ENCODE results near the gene METTL2B. TPM values are rescaled to one million over a fixed set of nuclear protein-coding genes. Genes with fewer than 3 reads are reported as not detected.

Gene METTL2B
- total and polyA plus RNA-seq, 4 donors: 11.5 to 25.0 (median 15.8) TPM

DNA sequence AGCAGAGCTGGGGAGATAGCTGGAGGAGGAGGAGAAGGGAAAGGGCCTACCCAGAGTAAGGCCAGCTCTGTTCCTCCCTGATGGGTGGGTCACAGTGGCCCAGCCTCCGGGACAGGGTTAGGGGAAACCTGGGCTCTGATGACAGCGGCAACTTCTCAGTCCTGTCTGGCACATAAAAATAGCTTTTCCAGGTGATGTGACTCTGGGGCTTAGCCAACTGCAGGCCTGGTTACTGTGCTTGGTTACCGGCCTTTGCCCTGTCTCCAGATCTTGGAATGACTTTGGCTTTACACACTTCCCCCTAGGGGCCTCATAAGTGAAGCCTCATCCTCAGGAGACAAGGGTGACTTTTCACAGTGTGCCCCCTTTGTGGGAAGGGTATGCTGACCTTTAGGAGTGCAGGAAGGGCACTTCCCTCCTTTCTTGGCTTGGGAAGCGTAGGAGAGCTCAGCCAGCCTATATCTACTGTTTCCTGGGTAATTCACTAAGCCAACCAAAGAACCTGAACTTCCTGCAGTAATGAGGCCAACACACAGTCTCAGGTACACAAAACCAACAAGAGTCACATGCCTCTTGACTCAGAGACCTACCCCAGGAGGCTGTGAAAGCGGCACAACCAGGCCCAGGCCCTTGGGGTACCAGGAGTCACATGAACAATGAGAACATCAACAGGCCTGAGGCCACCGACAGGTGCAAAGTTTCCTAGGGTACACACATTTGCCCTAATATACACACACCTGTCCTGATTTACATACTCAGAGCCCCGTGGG is 32.5 kb upstream of the METTL2B start:
- DNase-seq (peak in 1 of 3 donors; percentile 20), ATAC-seq (ENCODE audit: insufficient read depth, low FRiP score) (no peak)
- Histone ChIP-seq H3K27me3 (ENCODE audit: control insufficient read depth in 3 of 3, insufficient read depth in 3 of 3, low read length in 2 of 3) (no peaks in the 10 kb centered on the region), H3K9me3 (ENCODE audit: control insufficient read depth in 4 of 4, insufficient read depth in 3 of 4, low read length in 3 of 4) (peaks cover 0 to 4% (median 0%) of the 10 kb centered on the region in 4 donors), H3K4me3 (no peak overlapping the region), H3K36me3 (ENCODE audit: control insufficient read depth in 4 of 4, insufficient read depth in 4 of 4, low read length in 4 of 4) (no peaks in the 10 kb centered on the region), H3K9ac (ENCODE audit: insufficient read depth in 1 of 2, low read length in 2 of 2) (no peak overlapping the region), H3K27ac (ENCODE audit: low read depth in 1 of 2, low read length in 1 of 2) (no peak overlapping the region), H3K4me1 (ENCODE audit: control insufficient read depth in 5 of 5, insufficient read depth in 5 of 5, low read length in 5 of 5) (peaks cover 0 to 3% (median 0%) of the 10 kb centered on the region in 5 donors)
- 79 to 87% methylated on average over 7 of the region's 7 CpGs for WGBS, 2 donors
- TF ChIP-seq, protein P1, sequence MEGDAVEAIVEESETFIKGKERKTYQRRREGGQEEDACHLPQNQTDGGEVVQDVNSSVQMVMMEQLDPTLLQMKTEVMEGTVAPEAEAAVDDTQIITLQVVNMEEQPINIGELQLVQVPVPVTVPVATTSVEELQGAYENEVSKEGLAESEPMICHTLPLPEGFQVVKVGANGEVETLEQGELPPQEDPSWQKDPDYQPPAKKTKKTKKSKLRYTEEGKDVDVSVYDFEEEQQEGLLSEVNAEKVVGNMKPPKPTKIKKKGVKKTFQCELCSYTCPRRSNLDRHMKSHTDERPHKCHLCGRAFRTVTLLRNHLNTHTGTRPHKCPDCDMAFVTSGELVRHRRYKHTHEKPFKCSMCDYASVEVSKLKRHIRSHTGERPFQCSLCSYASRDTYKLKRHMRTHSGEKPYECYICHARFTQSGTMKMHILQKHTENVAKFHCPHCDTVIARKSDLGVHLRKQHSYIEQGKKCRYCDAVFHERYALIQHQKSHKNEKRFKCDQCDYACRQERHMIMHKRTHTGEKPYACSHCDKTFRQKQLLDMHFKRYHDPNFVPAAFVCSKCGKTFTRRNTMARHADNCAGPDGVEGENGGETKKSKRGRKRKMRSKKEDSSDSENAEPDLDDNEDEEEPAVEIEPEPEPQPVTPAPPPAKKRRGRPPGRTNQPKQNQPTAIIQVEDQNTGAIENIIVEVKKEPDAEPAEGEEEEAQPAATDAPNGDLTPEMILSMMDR (IDR thresholded peaks at IDR 0.05; ENCODE audit: control extremely low read depth, extremely low read depth): no peak

DNA sequence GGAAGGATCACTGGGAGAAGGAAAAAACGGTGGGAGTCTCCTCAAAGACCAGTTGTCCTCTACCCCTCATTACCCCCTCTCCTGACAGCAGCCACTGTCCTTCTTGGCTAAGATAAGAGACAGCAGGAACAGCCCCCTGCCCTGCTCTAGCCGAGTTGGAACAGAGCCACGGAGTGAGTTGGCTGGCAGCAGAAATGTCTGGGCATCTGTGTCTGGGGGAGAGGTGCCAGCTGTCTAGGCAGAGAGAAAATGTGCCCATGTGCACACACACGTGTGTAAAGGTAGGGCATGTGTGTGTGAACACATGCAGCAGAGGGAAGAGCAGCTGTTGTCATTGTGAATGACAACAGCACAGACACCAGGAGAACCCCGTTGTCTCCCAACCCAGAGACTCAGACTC is 30.2 kb upstream of the METTL2B start:
- 61 to 78% methylated on average over 5 of the region's 5 CpGs for WGBS, 2 donors
- H3K27me3 ChIP-seq (ENCODE audit: control insufficient read depth in 3 of 3, insufficient read depth in 3 of 3, low read length in 2 of 3): no peaks in the 10 kb centered on the region

DNA sequence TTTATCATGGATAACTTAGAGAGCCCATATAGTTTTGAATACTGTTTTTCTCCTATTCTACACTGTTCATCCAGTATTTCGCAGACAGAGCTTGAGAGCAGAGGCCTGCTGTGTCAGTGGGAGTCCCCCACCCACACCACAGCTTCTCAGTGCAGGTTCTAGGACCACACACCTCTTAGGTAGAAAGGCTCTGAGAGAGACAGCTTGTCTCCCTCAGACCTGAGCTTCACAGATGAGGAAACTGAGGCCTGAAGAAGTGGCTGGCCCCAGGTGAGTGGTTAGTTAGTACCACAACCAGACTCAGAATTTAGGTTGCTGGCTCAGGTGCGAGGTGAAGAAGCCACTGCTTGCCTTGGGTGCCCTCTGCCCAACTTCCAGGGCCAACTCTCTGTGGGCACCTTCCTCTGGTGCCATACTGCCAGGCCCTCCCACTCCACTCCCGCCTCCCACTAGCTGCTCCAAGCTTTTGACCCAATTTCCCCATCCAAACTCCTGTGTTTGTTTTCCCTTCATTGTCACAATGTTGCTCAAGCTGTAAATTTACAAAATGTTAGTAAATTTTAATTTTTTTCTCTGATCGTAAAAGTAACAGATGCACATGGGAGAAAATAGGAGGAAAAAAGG is 28.5 kb upstream of the METTL2B start:
- no peak overlapping the region for H3K27ac ChIP-seq (ENCODE audit: low read depth in 1 of 2, low read length in 1 of 2)
- DNase-seq (no peak), ATAC-seq (ENCODE audit: insufficient read depth, low FRiP score) (no peak)
- no peak overlapping the region for H3K4me3 ChIP-seq
- WGBS, 2 donors: 72 to 75% methylated on average over 4 of the region's 4 CpGs
- H3K4me1 ChIP-seq (ENCODE audit: control insufficient read depth in 5 of 5, insufficient read depth in 5 of 5, low read length in 5 of 5): peaks cover 0 to 3% (median 0%) of the 10 kb centered on the region in 5 donors
- H3K9ac ChIP-seq (ENCODE audit: insufficient read depth in 1 of 2, low read length in 2 of 2): no peak overlapping the region
- TF ChIP-seq, protein P1 (IDR thresholded peaks at IDR 0.05; ENCODE audit: control extremely low read depth, extremely low read depth): no peak
- no peaks in the 10 kb centered on the region for H3K27me3 ChIP-seq (ENCODE audit: control insufficient read depth in 3 of 3, insufficient read depth in 3 of 3, low read length in 2 of 3)
- peaks cover 0 to 6% (median 0%) of the 10 kb centered on the region in 4 donors for H3K9me3 ChIP-seq (ENCODE audit: control insufficient read depth in 4 of 4, insufficient read depth in 3 of 4, low read length in 3 of 4)
- no peaks in the 10 kb centered on the region for H3K36me3 ChIP-seq (ENCODE audit: control insufficient read depth in 4 of 4, insufficient read depth in 4 of 4, low read length in 4 of 4)

More for the DNA sequence above, 30.2 kb upstream of the METTL2B start:
- Histone ChIP-seq H3K9me3 (ENCODE audit: control insufficient read depth in 4 of 4, insufficient read depth in 3 of 4, low read length in 3 of 4) (peaks cover 0 to 6% (median 0%) of the 10 kb centered on the region in 4 donors), H3K9ac (ENCODE audit: insufficient read depth in 1 of 2, low read length in 2 of 2) (no peak overlapping the region), H3K36me3 (ENCODE audit: control insufficient read depth in 4 of 4, insufficient read depth in 4 of 4, low read length in 4 of 4) (no peaks in the 10 kb centered on the region), H3K4me1 (ENCODE audit: control insufficient read depth in 5 of 5, insufficient read depth in 5 of 5, low read length in 5 of 5) (peaks cover 0 to 3% (median 0%) of the 10 kb centered on the region in 5 donors), H3K27ac (ENCODE audit: low read depth in 1 of 2, low read length in 1 of 2) (no peak overlapping the region), H3K4me3 (no peak overlapping the region)
- no peak for DNase-seq
- TF ChIP-seq, protein P1 (IDR thresholded peaks at IDR 0.05; ENCODE audit: control extremely low read depth, extremely low read depth): no peak
- no peak for ATAC-seq (ENCODE audit: insufficient read depth, low FRiP score)
